ENCODE measurements around the gene NOS1.
A peak's percentile ranks its signal among the peaks of the same experiment; 100 is the strongest.

The NOS1 gene

DNA sequence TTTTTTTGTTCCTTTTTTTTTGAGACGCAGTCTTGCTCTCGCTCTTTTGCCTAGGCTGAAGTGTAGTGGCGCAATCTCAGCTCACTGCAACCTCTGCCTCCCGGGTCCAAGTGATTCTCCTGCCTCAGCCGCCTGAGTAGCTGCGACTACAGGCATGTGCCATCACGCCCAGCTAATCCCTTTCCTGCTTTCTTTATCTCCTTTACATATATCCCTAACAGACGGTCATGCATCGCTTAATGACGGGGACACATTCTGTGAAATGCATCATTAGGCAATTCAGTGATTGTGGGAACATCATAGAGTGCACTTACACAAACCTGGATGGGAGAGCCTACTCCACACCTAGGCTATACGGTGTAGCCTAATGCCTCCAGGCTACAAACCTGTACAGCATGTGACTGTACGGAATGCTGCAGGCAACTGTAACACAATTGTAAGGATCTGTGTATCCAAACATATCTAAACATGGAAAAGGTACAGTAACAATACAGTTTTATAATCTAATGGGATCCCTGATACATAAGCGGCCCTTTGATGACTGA is 32.8 kb downstream of the NOS1 start:
- no peak for DNase-seq

DNA sequence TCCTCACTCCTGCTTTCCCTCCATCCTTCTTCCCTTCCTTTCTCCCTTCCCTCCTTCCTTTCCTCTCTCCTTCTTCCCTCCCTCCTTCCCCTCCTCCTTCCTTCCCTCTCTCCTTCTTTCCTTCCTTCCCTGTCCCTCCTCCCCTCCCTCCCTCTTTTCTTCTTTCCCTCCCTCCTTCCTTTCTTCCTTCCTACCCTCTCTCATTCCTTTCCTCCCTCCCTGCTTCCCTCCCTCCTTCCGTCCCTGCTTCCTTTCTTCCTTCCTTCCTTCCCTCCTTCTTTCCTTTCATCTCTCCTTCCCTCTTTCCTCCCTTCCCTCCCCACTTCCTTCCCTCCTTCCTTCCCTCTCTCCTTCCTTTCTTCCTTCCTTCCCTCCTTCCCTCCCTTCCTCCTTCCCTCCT is 39.0 kb downstream of the NOS1 start:
- DNase-seq: no peak

DNA sequence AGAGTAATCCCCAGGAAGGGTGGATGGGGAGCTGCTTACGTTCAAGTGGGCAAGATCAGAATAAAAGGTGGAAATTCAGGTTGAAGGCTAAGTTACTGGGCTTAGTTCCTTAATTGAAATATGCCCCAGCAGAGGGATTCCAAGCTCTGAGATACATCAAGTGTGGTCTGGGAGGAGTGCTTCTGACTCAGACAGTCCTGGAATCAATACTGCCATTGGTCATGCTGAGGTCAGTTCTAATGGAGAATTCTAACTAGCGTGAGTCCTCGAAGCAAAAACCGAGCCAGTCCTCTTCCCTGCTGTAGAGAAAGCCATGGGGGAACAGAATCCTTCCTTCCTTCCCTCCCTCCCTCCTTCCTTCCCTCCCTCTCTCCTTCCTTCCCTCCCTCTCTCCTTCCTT is 39.9 kb downstream of the NOS1 start:
- no peak for DNase-seq

DNA sequence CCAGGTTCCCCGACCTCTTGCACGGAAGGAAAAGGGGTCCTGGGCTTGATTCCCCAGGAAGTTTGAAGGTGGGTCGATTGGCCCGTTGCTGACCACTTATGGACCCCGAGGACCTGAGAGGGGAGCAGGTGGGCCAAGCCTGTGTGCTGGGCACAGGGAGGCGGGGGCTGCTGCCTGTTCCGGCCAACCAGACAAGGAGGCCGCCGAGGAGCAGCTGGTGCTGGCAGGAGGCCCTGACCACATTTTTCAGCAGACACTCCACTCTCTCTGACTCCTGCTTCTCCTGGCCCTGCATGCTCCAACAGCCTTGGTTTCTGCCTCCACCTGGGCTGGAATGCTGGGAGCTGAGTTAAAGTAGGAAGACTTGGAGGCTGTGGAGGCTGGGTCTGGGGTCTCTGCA is 42.8 kb downstream of the NOS1 start:
- DNase-seq: no peak

DNA sequence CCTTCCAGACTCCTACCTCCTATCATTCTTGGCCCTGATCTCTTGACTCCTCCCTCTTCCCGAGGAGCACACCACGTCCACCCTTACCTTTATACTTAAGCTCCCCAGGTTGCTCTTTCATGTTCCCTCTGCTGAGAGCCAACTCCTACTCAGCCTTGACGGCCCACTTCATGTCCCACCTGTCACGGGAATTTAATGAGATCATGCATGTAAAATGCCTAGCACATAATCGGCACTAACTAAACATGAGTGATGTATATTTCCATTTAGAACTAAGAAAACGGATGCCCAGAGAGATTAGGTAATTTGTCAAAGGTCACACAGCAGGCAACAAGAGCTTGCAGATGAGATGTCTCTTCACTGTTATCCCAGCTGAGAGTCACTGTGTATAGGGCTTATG is 45.1 kb downstream of the NOS1 start:
- no peak for DNase-seq

DNA sequence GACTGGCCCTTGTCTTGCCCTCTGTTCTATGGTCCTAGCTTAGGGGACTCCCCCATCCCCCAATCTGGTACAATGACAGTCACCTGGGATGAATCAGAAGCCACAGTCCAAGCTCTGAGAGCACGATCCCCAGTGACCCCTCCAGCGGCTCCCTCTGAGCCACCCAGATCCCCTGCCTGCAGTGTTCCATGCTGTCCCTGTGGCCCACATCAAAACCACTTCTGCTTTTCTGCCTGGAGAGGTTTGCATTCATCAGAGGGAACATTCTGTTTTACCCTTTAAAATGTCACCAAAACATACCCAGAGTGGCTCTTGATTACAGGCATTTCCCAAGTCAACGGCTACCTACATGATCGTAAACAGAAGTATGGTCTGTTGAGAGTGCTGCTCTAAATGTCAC is 47.5 kb downstream of the NOS1 start:
- DNase-seq: peak; percentile 12

DNA sequence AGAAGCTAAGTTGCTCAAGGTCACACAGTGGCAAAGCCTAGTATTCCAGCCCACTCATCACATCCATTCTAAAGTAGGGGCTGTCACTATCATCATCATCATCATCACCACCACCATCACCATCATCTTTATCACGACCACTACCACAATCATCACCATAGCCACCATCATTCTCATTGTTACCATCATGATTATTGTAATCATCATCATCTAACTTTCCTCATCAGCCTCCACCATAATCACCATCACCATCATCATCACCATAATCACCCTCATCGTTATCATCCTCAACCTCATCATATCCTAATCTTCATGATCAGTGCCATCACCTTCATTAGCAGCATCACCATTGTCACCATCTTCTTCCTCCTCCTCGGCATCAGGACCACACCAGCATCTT is 48.7 kb downstream of the NOS1 start:
- no peak for DNase-seq

DNA sequence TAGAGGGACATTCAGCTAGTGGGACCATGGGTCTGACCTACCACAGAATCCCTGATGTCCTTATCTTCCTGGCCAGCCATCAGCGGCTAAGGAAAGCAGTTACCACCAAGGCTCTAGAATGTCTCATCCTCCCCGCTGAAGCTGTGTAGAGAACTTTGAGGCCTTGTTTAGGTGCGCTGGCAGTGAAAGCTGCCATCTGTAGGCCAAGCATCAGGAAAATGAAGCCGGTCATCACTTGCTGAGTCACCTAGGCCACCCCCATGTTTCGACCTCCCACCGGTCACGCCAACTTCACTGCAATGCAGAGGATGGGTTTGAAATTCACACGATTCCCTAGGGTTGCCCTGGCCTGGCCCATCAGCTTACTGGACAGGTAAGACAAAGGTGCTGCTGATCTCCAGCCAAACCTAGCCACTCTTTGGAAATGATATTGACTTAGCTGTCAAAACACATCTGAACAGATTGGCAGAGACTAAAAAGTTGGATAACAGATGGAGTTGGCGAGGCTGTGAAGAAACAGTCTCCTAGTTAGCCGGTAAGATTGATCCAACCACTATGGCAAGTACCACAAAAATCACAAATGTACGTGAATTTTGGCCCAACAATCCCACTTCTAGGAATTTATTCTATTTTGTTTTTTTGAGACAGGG is 52.0 kb downstream of the NOS1 start:
- no peak for DNase-seq

DNA sequence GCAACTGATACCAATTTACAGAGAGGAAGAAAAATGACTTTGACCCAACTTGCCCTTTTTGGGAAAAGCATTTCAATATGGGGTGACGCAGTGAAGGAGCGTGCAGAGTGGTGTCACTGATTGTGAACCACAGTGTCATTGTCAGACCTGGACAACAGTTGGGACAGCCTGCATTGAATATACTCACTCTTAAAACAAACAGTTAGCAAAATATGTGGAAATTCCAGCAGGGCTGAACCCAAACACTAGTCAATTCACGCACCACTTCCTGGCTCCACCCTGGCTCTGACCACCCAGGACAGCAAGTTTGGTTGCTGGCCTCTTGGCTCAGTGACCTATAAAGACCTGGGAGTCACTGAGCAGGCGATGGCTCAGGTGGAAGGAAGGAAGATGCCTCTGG is 61.3 kb downstream of the NOS1 start:
- no peak for DNase-seq

DNA sequence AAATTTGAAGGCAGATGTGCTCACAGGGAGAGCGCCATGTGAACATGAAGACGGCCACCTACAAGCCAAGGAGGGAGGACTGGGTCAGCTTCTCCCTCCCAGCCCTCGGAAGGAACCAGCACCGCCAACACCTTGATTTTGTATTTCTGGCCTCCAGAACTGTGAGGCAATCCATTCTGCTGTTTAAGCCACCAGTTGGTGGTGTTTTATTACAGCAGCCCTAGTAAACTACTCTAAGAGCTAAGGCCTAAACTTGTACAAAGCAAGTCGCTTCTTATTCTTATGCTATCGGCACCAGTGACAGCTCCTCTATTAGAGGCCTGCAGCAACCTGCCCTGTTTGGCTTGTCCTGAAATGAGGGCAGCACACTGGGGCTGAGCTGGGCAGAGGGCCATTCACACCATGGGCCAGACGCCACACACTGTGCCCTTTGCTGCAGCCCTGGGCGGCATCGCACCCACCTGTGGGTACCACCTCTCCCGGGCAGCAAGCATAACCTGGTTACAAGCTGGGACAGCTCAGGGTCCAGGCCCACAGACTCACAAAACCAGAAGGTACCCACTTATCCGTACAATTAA is 62.7 kb downstream of the NOS1 start:
- no peak for DNase-seq

DNA sequence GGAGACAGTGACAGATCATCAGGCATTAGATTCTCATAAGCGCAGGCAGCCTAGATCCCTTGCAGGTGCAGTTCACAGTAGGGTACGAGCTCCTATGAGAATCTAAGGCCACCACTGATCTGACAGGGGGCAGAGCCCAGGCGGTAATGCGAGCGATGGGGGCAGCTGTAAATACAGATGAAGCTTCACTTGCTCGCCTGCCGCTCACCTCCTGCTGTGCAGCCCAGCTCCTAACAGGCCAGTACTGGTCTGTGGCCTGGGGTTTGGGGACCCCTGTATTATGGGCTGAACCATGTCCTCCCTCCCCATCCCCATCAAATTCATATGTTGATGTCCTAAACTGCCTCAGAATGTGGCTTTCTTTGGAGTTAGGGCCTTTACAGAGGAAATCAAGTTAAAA is 63.2 kb downstream of the NOS1 start:
- no peak for DNase-seq

DNA sequence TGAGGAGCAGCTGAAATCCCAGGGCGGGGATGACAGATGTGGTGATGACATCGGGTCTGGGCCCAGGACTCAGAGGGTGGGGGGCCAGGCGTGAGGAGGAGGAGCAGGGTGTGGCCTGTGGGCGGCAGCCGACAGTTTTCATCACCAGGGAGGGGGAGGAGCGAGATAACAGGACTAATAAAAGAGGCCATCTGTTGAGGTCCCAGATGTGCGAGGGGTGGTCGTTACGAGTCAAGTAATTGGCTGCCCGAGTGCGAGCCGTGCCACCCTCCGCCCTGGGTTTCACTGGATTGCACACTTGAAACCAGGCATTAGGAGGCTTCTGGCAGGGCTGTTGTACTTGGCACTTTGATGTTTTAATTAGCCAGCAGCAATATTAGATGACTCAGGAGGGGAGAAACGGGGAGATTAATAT is 67.2 kb downstream of the NOS1 start:
- DNase-seq: no peak

DNA sequence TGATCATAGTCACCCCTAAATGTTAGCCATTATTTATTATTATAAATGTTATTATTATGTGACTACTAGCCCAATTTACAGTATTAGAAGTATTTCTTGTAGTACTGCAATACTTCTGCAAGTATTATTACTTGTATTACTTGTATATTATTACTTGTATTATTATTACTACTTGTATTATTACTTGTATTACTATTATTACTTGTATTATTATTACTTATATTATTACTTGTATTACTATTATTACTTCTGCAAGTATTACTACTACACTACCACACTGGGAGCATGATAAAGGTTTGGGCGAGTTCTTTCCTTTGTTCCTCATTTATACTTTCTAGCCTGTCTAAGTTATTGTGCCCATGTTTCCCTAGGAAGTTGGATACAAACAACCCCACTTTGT is 67.9 kb downstream of the NOS1 start:
- no peak for DNase-seq

DNA sequence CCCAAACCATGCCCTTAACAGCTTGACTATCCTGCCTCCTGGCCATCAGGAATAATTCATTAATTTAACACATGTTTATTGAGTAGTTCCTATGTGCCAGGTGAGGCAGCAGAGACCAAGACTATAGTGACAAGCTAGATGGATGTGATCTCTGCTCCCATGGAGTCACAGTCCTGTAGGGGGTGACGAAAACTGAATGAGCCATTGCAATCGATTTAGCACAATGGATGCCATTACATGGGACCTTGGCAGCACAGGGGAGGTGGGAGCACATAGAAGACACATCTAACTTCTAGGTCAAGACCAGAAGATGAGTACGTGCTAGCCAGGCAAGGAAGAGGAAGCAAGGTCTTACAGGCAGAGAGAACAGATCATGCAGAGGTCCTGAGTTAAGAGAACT is 68.7 kb downstream of the NOS1 start:
- no peak for DNase-seq

DNA sequence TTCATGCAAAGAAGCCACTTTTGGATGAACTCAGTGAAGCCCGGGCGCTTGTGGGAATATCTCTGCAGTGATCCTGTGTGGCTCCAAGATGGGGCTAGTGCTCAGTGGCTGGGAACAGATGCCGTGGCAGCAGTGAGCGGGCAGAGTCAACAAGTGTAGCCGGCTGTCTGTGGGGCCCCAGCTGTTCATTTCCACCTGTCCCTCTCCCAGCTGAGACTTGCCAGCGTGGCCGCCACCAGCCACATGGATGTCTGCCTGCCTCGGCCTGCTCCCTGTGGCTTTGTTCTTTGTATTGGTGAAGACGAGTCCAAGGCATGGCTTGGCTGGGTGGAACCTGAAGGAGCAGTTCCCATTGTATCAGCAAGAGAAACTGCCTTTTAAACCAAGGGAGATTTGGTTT is 77.3 kb downstream of the NOS1 start:
- no peak for DNase-seq

DNA sequence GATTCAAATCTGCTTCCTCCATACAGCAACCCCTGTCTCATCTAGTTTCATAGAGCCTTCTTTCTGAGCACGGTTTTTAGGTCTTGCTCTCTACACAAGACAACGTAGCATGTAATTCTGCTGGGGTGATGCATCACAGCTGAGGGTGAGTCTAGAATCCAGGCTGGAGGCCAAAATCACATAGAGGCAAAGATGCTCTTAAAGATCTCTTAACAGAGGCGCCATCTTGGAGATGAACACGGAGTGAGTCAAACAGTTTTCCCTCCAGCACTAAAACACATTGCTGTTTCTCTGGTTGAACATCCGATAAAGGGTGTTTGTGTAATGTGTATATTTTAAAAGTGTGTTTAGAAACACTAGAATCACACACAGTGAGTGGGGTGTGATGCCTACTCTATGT is 78.9 kb downstream of the NOS1 start:
- no peak for DNase-seq

DNA sequence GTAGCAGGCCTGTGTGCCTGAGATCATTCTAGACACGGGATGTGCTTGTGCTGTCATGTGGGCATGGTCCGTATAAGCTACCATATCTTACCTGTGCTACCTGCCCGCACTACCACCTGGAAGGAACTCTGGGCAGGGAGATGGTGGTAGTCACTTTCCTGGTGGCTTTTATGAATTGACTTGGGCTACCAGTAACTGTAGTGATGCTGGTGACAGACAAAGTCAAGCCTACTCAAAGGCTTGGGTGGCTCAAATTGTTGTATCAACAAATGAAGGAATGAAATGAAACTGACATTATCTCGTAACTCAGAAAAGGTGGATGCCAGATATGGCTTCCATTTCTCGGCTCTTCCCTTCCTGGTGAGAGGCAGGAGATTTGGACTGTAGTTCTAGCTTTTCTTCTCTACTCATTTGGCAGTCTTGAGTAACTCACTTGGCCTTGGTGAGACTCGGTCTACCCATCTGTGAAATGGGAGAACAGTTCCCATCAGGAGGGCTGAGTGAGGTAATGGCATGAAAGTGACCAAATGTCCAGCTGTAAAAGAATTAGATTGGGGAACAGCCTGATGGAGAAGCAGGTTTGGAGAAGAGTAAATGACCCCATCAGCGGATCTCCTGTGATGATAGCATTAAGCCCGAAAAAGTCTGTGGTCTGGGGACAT is 81.3 kb downstream of the NOS1 start:
- no peak for DNase-seq

DNA sequence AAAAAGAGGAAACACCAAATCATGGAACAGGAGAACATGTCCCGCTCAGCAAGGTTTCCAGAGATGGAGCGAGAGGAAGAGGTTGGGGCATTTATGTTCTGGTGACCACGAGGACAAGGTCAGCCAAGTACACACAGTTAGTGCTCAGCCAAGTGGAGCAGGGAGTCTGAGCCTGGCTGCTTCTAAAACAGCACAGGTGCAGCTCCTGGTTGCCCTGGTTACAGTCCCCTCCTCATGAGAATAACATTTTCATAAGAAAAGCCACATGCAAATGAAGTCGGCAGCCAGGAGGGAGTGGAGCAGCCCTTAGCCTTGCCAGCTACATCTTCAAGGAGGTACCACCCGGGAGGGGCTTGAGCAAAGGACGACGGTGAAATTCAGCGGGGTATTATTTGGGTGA is 81.8 kb downstream of the NOS1 start:
- no peak for DNase-seq

DNA sequence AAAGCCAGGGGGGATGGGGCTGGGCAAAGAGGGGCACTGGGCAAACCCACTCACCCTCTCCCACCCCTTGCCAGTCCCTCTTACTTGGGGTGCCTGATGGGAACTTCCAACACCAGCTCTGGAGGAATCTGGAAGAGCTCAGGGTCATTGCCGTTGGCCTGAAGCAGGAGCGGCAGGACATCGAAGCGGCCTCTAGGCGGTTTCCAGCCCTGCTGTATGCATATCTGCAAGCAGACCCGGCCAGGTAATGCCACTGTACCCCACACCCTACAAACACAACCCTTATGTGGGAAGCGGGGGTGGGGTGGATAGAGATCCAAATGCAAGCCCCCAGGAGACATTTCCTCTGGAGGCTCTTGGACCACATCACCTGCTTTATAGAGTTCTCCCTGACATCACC is 83.6 kb downstream of the NOS1 start:
- DNase-seq: no peak

DNA sequence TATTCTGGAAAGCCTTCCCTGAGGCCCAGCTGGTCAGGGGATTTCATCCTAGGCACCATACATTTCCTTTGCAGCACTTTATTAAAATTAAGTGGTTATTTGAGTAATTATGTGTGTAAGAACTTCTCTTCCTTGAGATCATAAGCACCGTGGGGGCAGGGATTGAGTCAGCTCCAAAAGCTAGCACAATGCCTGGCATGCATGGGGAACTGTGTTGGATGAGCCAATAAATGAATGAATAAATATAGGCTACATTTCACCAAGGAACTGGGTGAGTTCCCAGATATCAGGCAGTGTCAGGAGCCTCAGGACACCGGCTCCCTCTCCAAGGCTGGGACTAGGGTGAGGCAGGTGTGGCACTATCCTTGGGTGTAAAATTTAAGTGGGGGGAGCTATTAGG is 88.3 kb downstream of the NOS1 start:
- no peak for DNase-seq

DNA sequence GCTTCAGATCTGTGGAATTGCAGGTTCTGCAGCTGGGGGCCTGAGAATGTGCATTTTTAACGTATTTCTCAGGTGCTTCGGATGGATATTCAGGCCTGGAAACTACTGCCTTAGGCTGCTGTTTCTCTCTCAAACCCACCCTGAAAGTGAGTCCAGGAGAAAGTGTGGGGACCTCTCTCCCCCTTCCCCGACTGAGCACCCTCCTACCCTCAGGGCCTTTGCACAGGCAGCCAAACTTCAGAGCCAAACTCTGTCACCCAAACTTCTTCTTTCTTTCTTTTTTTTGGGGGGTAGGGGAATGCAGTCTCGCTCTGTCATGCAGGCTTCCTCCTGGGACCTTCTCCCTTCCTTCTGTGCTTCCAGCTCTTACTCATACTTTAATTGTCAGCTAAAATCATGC is 88.7 kb downstream of the NOS1 start:
- DNase-seq: no peak

DNA sequence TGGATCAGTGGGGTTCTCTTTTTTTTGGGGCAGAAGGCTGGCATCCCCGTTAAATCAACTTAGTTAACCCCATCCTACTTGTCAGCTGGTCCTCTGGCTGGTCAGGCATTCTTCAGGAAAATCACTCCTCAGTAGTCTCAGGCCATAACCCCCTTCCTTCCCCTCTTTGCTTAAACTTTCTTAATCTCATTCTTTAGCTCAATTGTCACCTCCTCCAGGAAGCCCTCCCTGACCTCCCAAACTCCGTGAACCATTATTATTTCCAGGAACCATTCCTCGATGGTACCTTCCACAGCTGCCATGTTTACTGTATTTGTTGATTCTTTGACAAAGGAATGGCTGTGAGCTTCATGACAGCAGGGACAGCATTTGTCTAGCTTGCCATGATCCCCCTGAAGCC is 98.7 kb downstream of the NOS1 start:
- DNase-seq: no peak

DNA sequence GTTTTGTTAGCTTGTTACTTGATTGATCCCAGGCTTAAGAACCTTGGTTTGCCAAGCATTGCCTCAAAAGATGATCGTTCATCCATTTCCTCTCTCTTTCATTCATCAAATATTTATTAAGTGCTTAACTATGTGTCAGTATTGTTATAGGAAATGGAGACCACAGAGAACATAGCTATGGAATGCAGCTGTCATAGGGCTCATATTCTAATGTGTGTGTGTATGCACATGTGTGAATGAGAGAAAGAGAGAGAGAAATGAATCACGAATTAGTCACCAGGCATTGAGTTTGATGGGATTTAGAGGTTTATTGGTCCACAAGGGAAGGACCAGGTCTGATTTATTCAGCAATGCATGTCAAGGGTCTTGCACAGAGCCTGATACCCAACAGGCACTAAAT is 100.2 kb downstream of the NOS1 start:
- no peak for DNase-seq

DNA sequence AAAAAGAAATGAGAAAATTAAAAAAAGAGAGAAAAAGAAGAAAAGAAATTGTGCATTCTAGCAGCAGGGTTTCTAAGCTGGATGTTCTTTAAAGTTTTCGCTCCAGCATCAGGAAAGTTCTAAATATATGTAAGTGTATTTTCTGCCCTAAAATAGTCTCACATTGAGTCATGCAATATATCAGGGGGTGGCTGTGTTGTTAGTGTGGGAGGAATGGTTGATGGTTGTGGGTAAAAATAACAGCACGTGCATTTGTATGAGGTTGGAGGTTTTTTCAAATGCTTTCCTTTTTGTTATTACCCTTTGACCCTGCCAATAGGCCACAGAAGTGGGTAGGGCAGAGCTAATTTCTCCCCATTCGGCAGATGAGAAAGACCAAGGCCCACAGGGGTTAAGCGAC is 106.0 kb downstream of the NOS1 start:
- DNase-seq: no peak

DNA sequence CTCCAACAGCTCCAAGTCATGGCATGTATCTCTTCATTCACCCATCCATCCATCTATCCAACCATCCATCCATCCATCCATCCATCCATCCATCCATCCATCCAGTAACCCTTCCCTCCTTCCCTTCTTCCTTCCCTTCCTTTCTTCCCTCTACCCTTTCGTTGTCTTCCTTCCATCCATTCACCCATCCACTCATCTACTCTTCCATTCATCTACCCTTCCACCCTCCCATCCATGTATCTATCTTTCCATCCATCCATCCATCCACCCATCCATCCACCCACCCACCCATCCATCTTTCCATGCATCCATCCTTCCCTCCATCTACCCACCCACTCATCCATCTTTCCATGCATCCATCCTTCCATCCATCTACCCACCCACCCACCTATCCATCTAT is 117.9 kb downstream of the NOS1 start:
- no peak for DNase-seq

Data from GDM1 (cell line).